ENCODE data around the gene ZSWIM3. TPM values are rescaled to one million over a fixed set of nuclear protein-coding genes. Genes with fewer than 3 reads are reported as not detected.

The ZSWIM3 gene
- total and polyA plus RNA-seq, 11 donors = 1.3 to 3.1 (median 2.1) TPM

GRCh38 chr20:45863543-45864470 is 6.4 kb downstream of the ZSWIM3 start:
- ATAC-seq (no peak), DNase-seq (no peak)
- H3K4me1 ChIP-seq = peaks cover 0 to 3% (median under 1%) of the 10 kb centered on the region in 12 donors
- no peaks in the 10 kb centered on the region for H3K36me3 ChIP-seq
- H3K9me3 ChIP-seq = no peaks in the 10 kb centered on the region
- intact Hi-C loops (cut with DNase I) = no loop called here
- no peak for TF ChIP-seq POLR2A (IDR thresholded peaks at IDR 0.05)
- TF ChIP-seq CTCF (IDR thresholded peaks at IDR 0.05) = no peak
- H3K27ac ChIP-seq = no peak overlapping the region
- no peak overlapping the region for H3K4me3 ChIP-seq
- H3K27me3 ChIP-seq = no peaks in the 10 kb centered on the region
- 90 to 92% (median 91%) methylated on average over 7 of the region's 7 CpGs for WGBS, 4 donors

GRCh38 chr20:45866454-45866853 is 9.0 kb downstream of the ZSWIM3 start:
- intact Hi-C loops (cut with DNase I) = no loop called here
- no peaks in the 10 kb centered on the region for H3K27me3 ChIP-seq
- no peak for TF ChIP-seq CTCF (IDR thresholded peaks at IDR 0.05)
- TF ChIP-seq POLR2A (IDR thresholded peaks at IDR 0.05) = no peak
- no peaks in the 10 kb centered on the region for H3K4me1 ChIP-seq
- H3K36me3 ChIP-seq = no peaks in the 10 kb centered on the region
- DNase-seq (no peak), ATAC-seq (no peak)
- H3K4me3 ChIP-seq = no peak overlapping the region
- H3K27ac ChIP-seq = no peak overlapping the region
- no peaks in the 10 kb centered on the region for H3K9me3 ChIP-seq
- whole genome bisulfite sequencing, 4 donors = 90 to 99% (median 97%) methylated on average over 5 of the region's 5 CpGs

- Histone ChIP-seq H3K4me3 (no peak overlapping the region), H3K9me3 (no peaks in the 10 kb centered on the region), H3K36me3 (no peaks in the 10 kb centered on the region), H3K27me3 (no peaks in the 10 kb centered on the region), H3K4me1 (no peaks in the 10 kb centered on the region), H3K27ac (no peak overlapping the region)
- DNase-seq (no peak), ATAC-seq (no peak)
- WGBS, 4 donors = 91 to 94% (median 92%) methylated on average over 6 of the region's 6 CpGs
- TF ChIP-seq CTCF (IDR thresholded peaks at IDR 0.05) (no peak), POLR2A (IDR thresholded peaks at IDR 0.05) (no peak)
- intact Hi-C loops (cut with DNase I) = no loop called here
These were observed 9.9 kb downstream of the ZSWIM3 start for GRCh38 chr20:45867136-45867818.

- ATAC-seq (no peak), DNase-seq (no peak)
- Histone ChIP-seq H3K4me3 (no peak overlapping the region), H3K4me1 (no peaks in the 10 kb centered on the region), H3K27ac (no peak overlapping the region), H3K9me3 (no peaks in the 10 kb centered on the region), H3K36me3 (peaks cover 0 to 2% (median 0%) of the 10 kb centered on the region in 9 donors), H3K27me3 (no peaks in the 10 kb centered on the region)
- no peak for TF ChIP-seq CTCF (IDR thresholded peaks at IDR 0.05)
- no peak for TF ChIP-seq POLR2A (IDR thresholded peaks at IDR 0.05)
- intact Hi-C loops (cut with DNase I) = no loop called here
These were observed 10.4 kb downstream of the ZSWIM3 start for GRCh38 chr20:45867819-45868176.
